Peyer's patch (tissue), 4 donors: ENCODE data around the gene USP10.

Source experiments
- POLR2A ChIP-seq, 2 donors: fragments of 450-650 bp; IDR thresholded peaks; one replicate each; pipeline ENCODE4 v1.5.1; 2017; ENCODE audit warnings: antibody characterized with exemption in 2 of 2, mild to moderate bottlenecking in 2 of 2, moderate library complexity in 2 of 2
- TF ChIP-seq, protein P1 (sequence below), 6 experiments: fragments of 450-650 bp in 4 of 6; fragments of 200-600 bp in 2 of 6; sonication (generic) in 1 of 6; IDR thresholded peaks; one replicate each; pipeline ENCODE4 v1.5.1; 2017 to 2019; ENCODE audit warnings: antibody characterized with exemption in 6 of 6, mild to moderate bottlenecking in 3 of 6, moderate library complexity in 1 of 6

DNA sequence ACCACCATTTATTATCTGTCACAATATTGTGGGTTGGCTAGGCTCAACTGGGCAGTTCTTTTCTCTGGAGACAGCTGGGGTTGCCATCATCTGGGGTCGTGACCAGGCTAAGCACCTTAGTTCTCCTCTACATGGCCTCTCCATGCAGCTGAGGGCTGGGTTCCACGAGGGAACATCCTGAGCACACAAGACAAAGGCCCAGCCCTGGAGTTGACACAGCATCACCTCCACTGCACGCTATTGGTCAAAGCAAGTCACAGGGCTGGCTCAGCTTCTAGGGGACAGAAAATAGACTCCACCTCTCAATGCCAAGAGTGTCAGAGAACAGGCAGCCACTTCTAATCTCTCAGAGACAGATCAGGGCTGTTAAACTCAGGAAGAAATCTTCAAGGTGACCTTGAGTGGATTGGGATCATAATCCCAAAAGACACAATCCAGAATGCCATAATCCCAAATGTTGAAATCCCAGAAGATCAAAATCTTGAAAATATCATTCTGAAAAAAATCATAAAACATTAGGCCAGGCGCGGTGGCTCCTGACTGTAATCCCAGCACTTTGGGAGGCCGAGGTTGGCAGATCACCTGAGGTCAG lies 13.0 kb upstream of the USP10 start:
- TF ChIP-seq, protein P1, sequence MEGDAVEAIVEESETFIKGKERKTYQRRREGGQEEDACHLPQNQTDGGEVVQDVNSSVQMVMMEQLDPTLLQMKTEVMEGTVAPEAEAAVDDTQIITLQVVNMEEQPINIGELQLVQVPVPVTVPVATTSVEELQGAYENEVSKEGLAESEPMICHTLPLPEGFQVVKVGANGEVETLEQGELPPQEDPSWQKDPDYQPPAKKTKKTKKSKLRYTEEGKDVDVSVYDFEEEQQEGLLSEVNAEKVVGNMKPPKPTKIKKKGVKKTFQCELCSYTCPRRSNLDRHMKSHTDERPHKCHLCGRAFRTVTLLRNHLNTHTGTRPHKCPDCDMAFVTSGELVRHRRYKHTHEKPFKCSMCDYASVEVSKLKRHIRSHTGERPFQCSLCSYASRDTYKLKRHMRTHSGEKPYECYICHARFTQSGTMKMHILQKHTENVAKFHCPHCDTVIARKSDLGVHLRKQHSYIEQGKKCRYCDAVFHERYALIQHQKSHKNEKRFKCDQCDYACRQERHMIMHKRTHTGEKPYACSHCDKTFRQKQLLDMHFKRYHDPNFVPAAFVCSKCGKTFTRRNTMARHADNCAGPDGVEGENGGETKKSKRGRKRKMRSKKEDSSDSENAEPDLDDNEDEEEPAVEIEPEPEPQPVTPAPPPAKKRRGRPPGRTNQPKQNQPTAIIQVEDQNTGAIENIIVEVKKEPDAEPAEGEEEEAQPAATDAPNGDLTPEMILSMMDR (IDR thresholded peaks at IDR 0.05) = no peak
- no peak for TF ChIP-seq POLR2A (IDR thresholded peaks at IDR 0.05)
